Keratinocyte (primary cell): ENCODE data around the gene SHISAL2B. TPM values are rescaled to one million over a fixed set of nuclear protein-coding genes. Genes with fewer than 3 reads are reported as not detected.

Experiments used
- DNase-seq: peaks from one replicate; pipeline ENCODE4 v3.0.0-alpha.2; 2011; ENCODE audit warnings: low read depth, missing footprints, low spot score
- FAIRE-seq: peaks from 2 replicates; lab custom pipeline; 2011; peaks lifted over from hg19 to GRCh38; lab: Jason Lieb, UNC
- H2AFZ ChIP-seq: 2 replicates; pipeline ENCODE4 v1.6.0; 2012; ENCODE audit warnings: low read length, control low read depth, inconsistent platforms; ENCODE audit not compliant: control insufficient read depth
- H3K27ac ChIP-seq: 2 replicates; pipeline ENCODE4 v1.5.1; 2011; ENCODE audit warnings: low read length; ENCODE audit not compliant: control insufficient read depth, insufficient read depth
- H3K27me3 ChIP-seq: 3 replicates; pipeline ENCODE4 v1.6.0; 2011; ENCODE audit warnings: low read length; ENCODE audit not compliant: control insufficient read depth, insufficient read depth; ENCODE audit errors: extremely low read depth
- H3K36me3 ChIP-seq, 2 experiments: 2 replicates in 1 of 2; 3 replicates in 1 of 2; pipeline ENCODE4 v1.5.1; 2011; ENCODE audit warnings: low read length in 2 of 2, mild to moderate bottlenecking in 1 of 2; ENCODE audit not compliant: control insufficient read depth in 2 of 2, insufficient read depth in 2 of 2; ENCODE audit errors: extremely low read depth in 1 of 2
- H3K4me1 ChIP-seq: 3 replicates; pipeline ENCODE4 v1.5.1; 2011; ENCODE audit warnings: low read length; ENCODE audit not compliant: control insufficient read depth, insufficient read depth; ENCODE audit errors: extremely low read depth
- H3K4me2 ChIP-seq: 3 replicates; pipeline ENCODE4 v1.6.0; 2011; ENCODE audit warnings: low read depth, low read length; ENCODE audit not compliant: control insufficient read depth, insufficient read depth; ENCODE audit errors: extremely low read depth
- H3K4me3 ChIP-seq, 3 experiments: fragments of 200-600 bp in 1 of 3; sonication (generic) in 1 of 3; 2 replicates in 2 of 3; 3 replicates in 1 of 3; pipeline ENCODE4 v1.5.1; 2011 to 2016; ENCODE audit warnings: low read length in 3 of 3, mild to moderate bottlenecking in 3 of 3, control low read depth in 2 of 3, inconsistent platforms in 1 of 3, low read depth in 1 of 3, mixed read lengths in 1 of 3, mixed run types in 1 of 3, moderate library complexity in 1 of 3; ENCODE audit not compliant: control insufficient read depth in 2 of 3, insufficient read depth in 2 of 3; ENCODE audit errors: extremely low read depth in 1 of 3
- H3K79me2 ChIP-seq: 2 replicates; pipeline ENCODE4 v1.6.0; 2012; ENCODE audit warnings: low read length; ENCODE audit not compliant: control insufficient read depth, insufficient read depth
- H3K9ac ChIP-seq: 3 replicates; pipeline ENCODE4 v1.6.0; 2011; ENCODE audit warnings: low read length; ENCODE audit not compliant: control insufficient read depth, insufficient read depth; ENCODE audit errors: extremely low read depth
- H3K9me1 ChIP-seq: 3 replicates; pipeline ENCODE4 v1.6.0; 2011; ENCODE audit warnings: low read length; ENCODE audit not compliant: control insufficient read depth, insufficient read depth; ENCODE audit errors: extremely low read depth
- H3K9me3 ChIP-seq: 2 replicates; pipeline ENCODE4 v1.5.1; 2012; ENCODE audit warnings: low read depth, low read length; ENCODE audit not compliant: control insufficient read depth
- H4K20me1 ChIP-seq: 3 replicates; pipeline ENCODE4 v1.6.0; 2011; ENCODE audit warnings: low read length; ENCODE audit not compliant: control insufficient read depth, insufficient read depth; ENCODE audit errors: extremely low read depth
- CTCF ChIP-seq, 3 experiments: IDR thresholded peaks in 1 of 3; conservative IDR thresholded peaks in 1 of 3; optimal IDR thresholded peaks in 1 of 3; 2 replicates in 2 of 3; 3 replicates in 1 of 3; pipeline versions ENCODE3 to v1.5.1; 2011; ENCODE audit warnings: low read length in 3 of 3, mild to moderate bottlenecking in 3 of 3, moderate library complexity in 2 of 3, control low read depth in 1 of 3, inconsistent platforms in 1 of 3; ENCODE audit not compliant: insufficient read depth in 2 of 3; ENCODE audit errors: extremely low read depth in 1 of 3
- EZH2 ChIP-seq: IDR thresholded peaks from one replicate; pipeline ENCODE4 v1.6.1; 2012; ENCODE audit warnings: inconsistent platforms, mild to moderate bottlenecking, low read length, moderate library complexity
- dilution Hi-C: fragments of 300-500 bp; cut with MboI; formaldehyde crosslinking; loops from one replicate; pipeline ENCODE4 v1.7.0; 2020; ENCODE audit warnings: low sequenced_read_pairs; ENCODE audit not compliant: extremely low pct_ligation_motif_present
- polyA plus RNA-seq, 5 experiments: library from polyadenylated mRNA; depleted of rRNA in 3 of 5; stranded (reverse) in 3 of 5; stranded (forward) in 1 of 5; unstranded in 1 of 5; fragments of >200 nt; gene quantifications; 1 replicate in 1 of 5; 2 replicates in 3 of 5; 3 replicates in 1 of 5; pipeline versions ENCODE4 v1.2.1 to v1.2.3, GENCODE V29; 2011 to 2012; ENCODE audit warnings: missing spikeins in 2 of 5, low read depth in 1 of 5, low replicate concordance in 1 of 5

Gene SHISAL2B
- polyA plus RNA-seq, 1 donor (not counting 4 experiments of a cell fraction or from before 2014, with no cell fraction given), result not detected

- dilution Hi-C loops, result no loop called here
- TF ChIP-seq EZH2 (no peak), CTCF (optimal IDR thresholded peaks at IDR 0.05 in 1 of 3, IDR thresholded peaks at IDR 0.05 in 1 of 3, conservative IDR thresholded peaks at IDR 0.05 in 1 of 3; ENCODE audit: extremely low read depth in 1 of 3, insufficient read depth in 2 of 3, low read length in 3 of 3) (no peak)
- Histone ChIP-seq H3K27ac (no peak overlapping the region), H3K9me1 (no peaks in the 10 kb centered on the region), H3K9ac (no peak overlapping the region), H3K4me3 (no peak overlapping the region), H3K4me1 (peaks cover 6% of the 10 kb centered on the region), H3K36me3 (peaks cover 4 to 6% of the 10 kb centered on the region in 2 experiments), H3K4me2 (no peak overlapping the region), H3K9me3 (no peaks in the 10 kb centered on the region), H2AFZ (no peak overlapping the region), H3K27me3 (no peaks in the 10 kb centered on the region), H3K79me2 (peaks cover 21% of the 10 kb centered on the region), H4K20me1 (no peaks in the 10 kb centered on the region)
- no peak for DNase-seq
- FAIRE-seq, result no peak
Observed at GRCh38 chr5:64746446-64746845, 56.1 kb downstream of the SHISAL2B start.

- Histone ChIP-seq H3K9me3 (no peaks in the 10 kb centered on the region), H3K36me3 (peaks cover 3 to 13% of the 10 kb centered on the region in 2 experiments), H3K4me3 (no peak overlapping the region), H4K20me1 (peaks cover 3% of the 10 kb centered on the region), H3K4me2 (no peak overlapping the region), H2AFZ (no peak overlapping the region), H3K9me1 (no peaks in the 10 kb centered on the region), H3K4me1 (peaks cover 6% of the 10 kb centered on the region), H3K9ac (no peak overlapping the region), H3K79me2 (peaks cover 22% of the 10 kb centered on the region), H3K27ac (no peak overlapping the region), H3K27me3 (no peaks in the 10 kb centered on the region)
- TF ChIP-seq EZH2 (no peak), CTCF (optimal IDR thresholded peaks at IDR 0.05 in 1 of 3, IDR thresholded peaks at IDR 0.05 in 1 of 3, conservative IDR thresholded peaks at IDR 0.05 in 1 of 3; ENCODE audit: extremely low read depth in 1 of 3, insufficient read depth in 2 of 3, low read length in 3 of 3) (no peak)
- FAIRE-seq (no peak), DNase-seq (no peak)
- dilution Hi-C loops, result no loop called here
Observed at GRCh38 chr5:64749385-64749784, 59.1 kb downstream of the SHISAL2B start.
